SK-N-MC (cell line): ENCODE measurements around the gene GARIN5A.

Experiments
- DNase-seq: peaks from one replicate; pipeline ENCODE4 v3.0.0-alpha.2; 2011; ENCODE audit warnings: low read depth, low spot score
- H3K27ac ChIP-seq: fragments of 200-600 bp; sonication (generic); 2 replicates; pipeline ENCODE4 v1.5.1; 2016; ENCODE audit warnings: mixed run types
- H3K36me3 ChIP-seq: fragments of 200-600 bp; sonication (generic); 2 replicates; pipeline ENCODE4 v1.6.1; 2017; ENCODE audit warnings: antibody characterized with exemption, low read length, mixed read lengths; ENCODE audit not compliant: insufficient read depth
- H3K4me3 ChIP-seq: fragments of 200-600 bp; sonication (generic); 2 replicates; pipeline ENCODE4 v1.5.1; 2016
- H3K9ac ChIP-seq: fragments of 200-600 bp; sonication (generic); 2 replicates; pipeline ENCODE4 v1.8.0; 2017; ENCODE audit warnings: mixed run types, mixed read lengths; ENCODE audit not compliant: insufficient read length
- H3K9me3 ChIP-seq: fragments of 200-600 bp; sonication (generic); 2 replicates; pipeline ENCODE4 v1.6.1; 2017; ENCODE audit warnings: low read depth, mild to moderate bottlenecking, antibody characterized with exemption, low read length, moderate library complexity, mixed read lengths
- EZH2 ChIP-seq: fragments of 200-600 bp; sonication (generic); IDR thresholded peaks from one replicate; pipeline ENCODE4 v1.6.1; 2017; ENCODE audit warnings: antibody characterized with exemption
- FOXP2 ChIP-seq: optimal IDR thresholded peaks from 2 replicates; pipeline ENCODE3; 2011; ENCODE audit warnings: mild to moderate bottlenecking, moderate library complexity; ENCODE audit not compliant: insufficient read depth; ENCODE audit errors: extremely low read length, control extremely low read depth
- POLR2AphosphoS5 ChIP-seq: IDR thresholded peaks from 2 replicates; pipeline ENCODE4 v1.6.1; 2012; ENCODE audit warnings: mild to moderate bottlenecking, low read depth, low read length, borderline replicate concordance

GARIN5A gene

GRCh38 chr19:50431343-50432220 lies 45.1 kb downstream of the GARIN5A start:
- Histone ChIP-seq H3K27ac (no peak overlapping the region), H3K36me3 (no peaks in the 10 kb centered on the region), H3K9me3 (no peaks in the 10 kb centered on the region), H3K9ac (peak overlapping the region; percentile 59), H3K4me3 (peak overlapping the region; percentile 76)
- no peak for TF ChIP-seq EZH2
- TF ChIP-seq POLR2AphosphoS5: no peak
- peak; percentile 12 for DNase-seq

GRCh38 chr19:50430888-50431342 lies 45.7 kb downstream of the GARIN5A start:
- Histone ChIP-seq H3K9ac (peak overlapping the region; percentile 59), H3K4me3 (peak overlapping the region; percentile 76), H3K9me3 (no peaks in the 10 kb centered on the region), H3K27ac (no peak overlapping the region), H3K36me3 (no peaks in the 10 kb centered on the region)
- no peak for TF ChIP-seq FOXP2
- TF ChIP-seq POLR2AphosphoS5: no peak
- TF ChIP-seq EZH2: no peak
- DNase-seq: no peak

- peak overlapping the region; percentile 64 for H3K9ac ChIP-seq
- no peaks in the 10 kb centered on the region for H3K9me3 ChIP-seq
- no peak for DNase-seq
- H3K36me3 ChIP-seq: no peaks in the 10 kb centered on the region
- H3K4me3 ChIP-seq: peak overlapping the region; percentile 75
- no peak overlapping the region for H3K27ac ChIP-seq
- TF ChIP-seq FOXP2 (no peak), EZH2 (no peak), POLR2AphosphoS5 (no peak)
Observed at GRCh38 chr19:50428772-50429463, 47.7 kb downstream of the GARIN5A start.

- no peaks in the 10 kb centered on the region for H3K9me3 ChIP-seq
- H3K36me3 ChIP-seq: no peaks in the 10 kb centered on the region
- TF ChIP-seq FOXP2: no peak
- peak; percentile 60; the same call in 1 of the 2 replicates for TF ChIP-seq POLR2AphosphoS5
- no peak overlapping the region for H3K27ac ChIP-seq
- peak; percentile 28 for DNase-seq
- H3K9ac ChIP-seq: peak overlapping the region; percentile 64
- H3K4me3 ChIP-seq: peak overlapping the region; percentile 75
Observed at GRCh38 chr19:50427997-50428425, 48.6 kb downstream of the GARIN5A start.

- Histone ChIP-seq H3K36me3 (no peaks in the 10 kb centered on the region), H3K9ac (no peak overlapping the region), H3K4me3 (peak overlapping the region; percentile 75), H3K27ac (no peak overlapping the region), H3K9me3 (no peaks in the 10 kb centered on the region)
- no peak for DNase-seq
- no peak for TF ChIP-seq FOXP2
Observed at GRCh38 chr19:50427318-50427925, 49.2 kb downstream of the GARIN5A start.

GRCh38 chr19:50425581-50425980 lies 51.1 kb downstream of the GARIN5A start:
- H3K27ac ChIP-seq: no peak overlapping the region
- H3K9ac ChIP-seq: no peak overlapping the region
- TF ChIP-seq EZH2 (no peak), FOXP2 (no peak), POLR2AphosphoS5 (no peak)
- no peaks in the 10 kb centered on the region for H3K9me3 ChIP-seq
- H3K36me3 ChIP-seq: no peaks in the 10 kb centered on the region
- no peak for DNase-seq
- no peak overlapping the region for H3K4me3 ChIP-seq

- H3K9me3 ChIP-seq: no peaks in the 10 kb centered on the region
- no peaks in the 10 kb centered on the region for H3K36me3 ChIP-seq
- DNase-seq: no peak
- no peak overlapping the region for H3K27ac ChIP-seq
- TF ChIP-seq POLR2AphosphoS5 (no peak), FOXP2 (no peak), EZH2 (no peak)
- no peak overlapping the region for H3K4me3 ChIP-seq
- no peak overlapping the region for H3K9ac ChIP-seq
Observed at GRCh38 chr19:50423279-50424113, 53.2 kb downstream of the GARIN5A start.
